NOMO-1 (cell line): ENCODE results near the gene PSAP.

Experiments
- DNase-seq, 2 experiments: peaks; one replicate each; lab custom pipeline; 2025; ENCODE audit not compliant: unreplicated experiment in 2 of 2; lab: John Stamatoyannopoulos, UW

PSAP gene

GRCh38 chr10:71771821-71772617 lies 79.0 kb downstream of the PSAP start:
- DNase-seq: peak in 1 of 2 experiments; percentile 10

- no peak for DNase-seq
Measured at GRCh38 chr10:71771204-71771603, 79.8 kb downstream of the PSAP start.

GRCh38 chr10:71770789-71771188 lies 80.3 kb downstream of the PSAP start:
- peak in 1 of 2 experiments; percentile 17 for DNase-seq

- DNase-seq: peak; percentile 25 to 42
Measured at GRCh38 chr10:71770255-71770654, 80.8 kb downstream of the PSAP start.

GRCh38 chr10:71769279-71769823 lies 81.7 kb downstream of the PSAP start:
- DNase-seq: peak in 1 of 2 experiments; percentile 22

- DNase-seq: no peak
Measured at GRCh38 chr10:71767420-71768035, 83.5 kb downstream of the PSAP start.

GRCh38 chr10:71766717-71767419 lies 84.2 kb downstream of the PSAP start:
- no peak for DNase-seq
